ENCODE data around the gene CIB4.

The CIB4 gene

DNA sequence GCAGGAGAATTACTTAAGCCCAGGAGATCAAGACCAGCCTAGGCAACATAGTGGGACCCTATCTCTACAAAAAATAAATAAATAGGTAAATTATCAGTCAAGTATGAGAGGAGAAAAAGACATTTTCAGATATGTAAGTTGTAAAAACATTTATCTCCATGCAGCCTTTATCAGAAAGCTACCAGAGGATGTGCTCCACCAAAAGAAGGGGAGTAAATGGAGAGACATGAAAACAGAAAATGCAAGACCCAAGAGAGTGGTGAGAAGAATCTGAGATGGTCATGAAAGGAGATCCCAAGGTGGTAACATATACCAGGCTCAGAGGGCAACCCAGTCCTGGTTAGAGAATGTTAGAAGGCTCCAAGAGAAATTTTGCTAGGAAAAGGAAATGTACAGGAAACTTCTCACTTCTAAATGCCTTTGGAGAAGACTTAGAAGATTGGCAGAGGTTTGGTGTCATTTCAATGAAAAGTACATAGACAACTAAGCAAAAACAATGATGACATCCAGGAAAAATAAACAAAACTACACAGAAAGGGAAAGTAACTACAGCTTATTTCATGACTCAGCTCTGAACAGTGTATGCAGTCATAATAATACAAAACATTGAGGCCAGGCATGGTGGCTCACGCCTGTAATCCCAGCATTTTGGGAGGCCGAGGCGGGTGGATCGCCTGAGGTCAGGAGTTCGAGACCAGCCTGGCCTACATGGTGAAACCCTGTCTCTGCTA lies 19.5 kb downstream of the CIB4 start:
- no peak for DNase-seq (ENCODE audit: low spot score)

DNA sequence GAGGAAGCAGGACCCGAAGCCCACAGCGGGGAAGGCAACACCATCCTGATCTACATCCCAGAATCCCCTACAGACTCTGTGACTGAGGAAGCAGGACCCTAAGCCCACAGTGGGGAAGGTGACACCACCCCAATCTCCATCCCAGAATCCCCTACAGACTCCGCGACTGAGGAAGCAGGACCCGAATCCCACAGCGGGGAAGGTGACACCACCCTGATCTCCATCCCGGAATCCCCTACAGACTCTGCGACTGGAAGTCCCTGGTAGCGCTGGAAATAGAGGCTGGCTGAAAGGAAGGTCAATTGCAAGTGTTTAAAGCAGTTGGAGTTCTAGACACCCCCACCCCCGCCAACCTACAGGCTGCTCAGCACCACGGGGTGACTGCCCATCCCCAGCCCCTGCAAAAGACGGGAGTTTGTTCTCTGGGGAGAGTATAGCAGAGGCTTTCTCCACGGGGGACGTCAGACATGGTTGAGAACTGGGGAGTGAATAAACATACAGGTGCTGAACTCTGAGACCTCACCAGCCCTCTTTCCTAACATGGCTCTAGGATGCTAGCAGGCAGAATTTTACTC lies 21.0 kb downstream of the CIB4 start:
- no peak for DNase-seq (ENCODE audit: low spot score)

DNA sequence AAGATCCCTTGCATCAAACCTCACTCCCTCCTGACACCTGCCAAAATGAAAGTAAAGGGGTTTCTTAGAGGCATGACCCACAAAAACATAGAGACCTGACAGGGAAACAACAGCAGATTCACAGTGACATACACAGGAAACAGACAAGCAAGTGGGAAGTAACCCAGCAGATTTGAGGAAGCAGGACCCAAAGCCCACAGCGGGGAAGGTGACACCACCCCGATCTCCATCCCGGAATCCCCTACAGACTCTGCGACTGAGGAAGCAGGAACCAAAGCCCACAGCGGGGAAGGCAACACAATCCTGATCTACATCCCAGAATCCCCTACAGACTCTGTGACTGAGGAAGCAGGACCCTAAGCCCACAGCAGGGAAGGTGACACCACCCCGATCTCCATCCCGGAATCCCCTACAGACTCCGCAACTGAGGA lies 21.6 kb downstream of the CIB4 start:
- DNase-seq (ENCODE audit: low spot score), result no peak

DNA sequence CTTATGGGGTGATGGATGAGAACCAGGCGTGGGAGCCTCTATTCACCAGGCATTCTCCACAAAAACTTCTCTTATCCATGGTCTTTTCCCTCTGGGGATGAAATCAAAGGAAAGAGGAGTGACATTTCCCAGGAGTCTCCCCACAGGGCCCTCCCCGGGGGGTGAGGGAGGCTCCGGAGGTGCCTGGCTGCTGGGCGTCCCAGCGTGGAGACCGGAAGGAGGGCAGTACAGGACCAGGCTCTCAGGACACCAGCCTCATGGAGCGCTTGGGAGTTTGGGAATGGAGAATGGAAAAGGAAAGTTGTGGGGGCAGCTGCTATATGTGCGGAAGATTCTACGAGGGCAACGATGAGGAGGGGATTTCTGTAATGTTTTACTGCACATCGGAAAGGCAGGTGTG lies 22.1 kb downstream of the CIB4 start:
- DNase-seq (ENCODE audit: low spot score), result no peak

DNA sequence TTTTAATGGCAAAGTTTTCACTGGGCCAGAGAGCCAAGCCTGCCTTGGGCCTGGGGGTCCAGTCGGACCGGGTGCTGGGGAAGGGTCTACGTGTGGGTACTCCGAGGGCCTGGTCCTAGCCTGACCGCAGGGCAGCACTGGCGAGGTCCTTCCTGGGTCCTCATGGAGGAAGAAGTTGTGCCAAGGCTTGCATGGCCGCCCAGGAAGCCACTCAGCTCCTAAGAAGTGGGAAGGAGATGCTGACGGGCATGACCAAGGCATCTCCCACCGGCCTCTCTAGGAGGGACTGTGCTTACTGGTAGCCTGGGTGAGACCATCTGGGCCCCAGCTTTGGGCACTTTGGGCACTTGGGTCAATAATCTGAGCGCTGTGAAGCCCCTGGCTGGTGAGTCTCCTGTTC lies 22.6 kb downstream of the CIB4 start:
- no peak for DNase-seq (ENCODE audit: low spot score)

DNA sequence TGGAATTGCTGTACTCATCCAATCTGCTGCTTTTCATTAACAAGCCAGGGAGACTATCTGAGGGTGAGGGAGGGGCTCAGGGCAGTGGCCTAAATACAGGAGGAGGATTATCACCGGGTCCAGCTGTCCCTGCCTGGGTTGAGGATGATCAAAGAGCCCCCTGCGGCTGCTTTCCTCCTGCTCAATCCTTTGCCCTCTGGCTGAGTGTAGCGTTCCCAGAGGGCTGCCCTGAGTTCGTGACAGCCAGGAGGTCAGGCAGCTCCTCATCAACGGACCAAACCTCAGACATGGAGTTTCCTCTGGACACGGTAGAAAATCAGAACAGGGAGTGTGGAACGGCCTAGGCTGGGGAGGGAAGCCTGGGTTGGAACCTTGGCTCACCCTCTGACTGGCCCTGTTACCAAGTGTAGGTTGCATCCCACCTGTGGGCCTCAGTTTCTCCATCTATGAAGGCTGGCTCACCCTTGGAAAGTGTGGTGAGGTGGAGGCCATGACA lies 23.5 kb downstream of the CIB4 start:
- no peak for DNase-seq (ENCODE audit: low spot score)

DNA sequence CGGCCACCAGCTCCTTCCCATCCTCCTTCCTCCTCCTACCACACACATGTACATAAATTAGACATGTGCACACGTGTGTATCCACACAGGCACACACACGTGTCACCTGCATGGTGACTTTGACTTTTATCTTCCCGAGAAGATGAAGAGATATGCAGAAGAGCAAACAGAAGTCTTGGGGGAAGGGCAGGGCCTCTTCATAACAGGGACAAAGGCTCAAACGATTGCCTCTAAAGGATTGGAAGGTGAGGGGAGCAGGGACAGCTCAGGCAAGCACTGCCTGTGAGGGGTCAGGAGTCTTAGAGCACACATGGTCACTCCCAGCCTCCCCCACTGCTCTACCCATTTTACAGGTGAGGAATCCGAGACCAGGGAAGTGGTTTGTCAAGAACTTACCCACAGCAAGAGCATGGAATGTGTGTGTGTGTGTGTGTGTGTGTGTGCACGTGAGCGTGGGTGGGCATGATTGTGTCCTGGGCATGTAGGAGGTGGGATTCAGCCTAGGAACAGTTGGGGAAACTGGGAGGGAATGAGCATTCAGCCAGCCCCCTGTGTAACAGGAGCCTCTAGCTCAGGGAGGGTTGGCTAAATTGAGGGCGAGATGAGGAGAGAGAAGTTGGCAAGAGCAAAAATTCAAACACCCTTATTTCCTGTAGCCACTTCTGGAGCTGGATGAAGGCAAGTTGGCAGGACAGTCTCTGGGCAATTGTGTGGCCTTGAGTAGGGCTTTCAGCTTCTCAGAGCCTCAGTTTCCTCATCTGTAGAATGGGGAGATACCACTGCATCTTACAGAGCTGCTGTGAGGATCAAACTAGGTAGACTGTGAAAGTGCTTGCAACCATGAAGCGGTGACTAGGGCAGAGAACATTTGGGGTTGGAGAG lies 24.2 kb downstream of the CIB4 start:
- DNase-seq (ENCODE audit: low spot score), result no peak

DNA sequence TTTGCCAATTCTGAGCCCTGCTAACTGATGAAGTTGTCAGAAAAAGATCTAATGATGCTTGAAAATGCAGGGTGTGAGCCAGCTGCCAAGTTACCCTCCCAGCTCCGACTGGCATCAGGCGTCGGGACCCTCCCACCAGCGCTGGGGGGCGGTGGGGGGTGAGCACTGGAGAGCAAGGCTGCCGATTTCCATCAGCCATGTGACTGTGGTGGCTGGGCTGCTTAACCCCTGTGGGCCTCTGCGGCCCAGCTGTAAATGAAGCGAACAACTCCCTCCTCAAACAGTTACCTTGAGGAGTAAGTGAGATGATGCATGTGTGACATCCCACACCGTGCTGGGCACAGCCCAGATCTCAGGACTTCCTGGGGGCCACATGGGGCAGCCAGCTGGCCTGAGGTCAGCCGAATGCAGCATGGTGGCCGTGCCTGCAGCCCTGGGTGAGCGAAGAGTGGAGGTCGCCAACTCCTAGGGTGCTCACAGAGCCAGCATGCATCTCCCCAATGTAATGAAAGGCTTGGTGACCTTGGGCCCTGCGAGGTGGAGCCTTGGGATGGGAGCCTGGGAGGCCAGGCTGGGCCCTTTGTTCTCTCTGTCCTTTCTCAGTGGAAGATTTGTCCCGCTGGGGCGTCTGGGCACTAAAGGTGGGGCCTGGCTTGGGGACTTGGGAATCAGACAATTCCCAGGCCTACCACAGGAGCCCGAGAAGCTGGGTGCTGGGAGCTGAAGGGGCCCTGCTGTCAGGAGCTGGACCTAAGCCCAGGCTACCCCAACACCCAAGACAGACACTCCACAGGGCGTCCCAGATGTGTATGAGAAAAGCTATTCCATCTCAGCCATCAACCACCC lies 25.1 kb downstream of the CIB4 start:
- peak; percentile 13 for DNase-seq (ENCODE audit: low spot score)

DNA sequence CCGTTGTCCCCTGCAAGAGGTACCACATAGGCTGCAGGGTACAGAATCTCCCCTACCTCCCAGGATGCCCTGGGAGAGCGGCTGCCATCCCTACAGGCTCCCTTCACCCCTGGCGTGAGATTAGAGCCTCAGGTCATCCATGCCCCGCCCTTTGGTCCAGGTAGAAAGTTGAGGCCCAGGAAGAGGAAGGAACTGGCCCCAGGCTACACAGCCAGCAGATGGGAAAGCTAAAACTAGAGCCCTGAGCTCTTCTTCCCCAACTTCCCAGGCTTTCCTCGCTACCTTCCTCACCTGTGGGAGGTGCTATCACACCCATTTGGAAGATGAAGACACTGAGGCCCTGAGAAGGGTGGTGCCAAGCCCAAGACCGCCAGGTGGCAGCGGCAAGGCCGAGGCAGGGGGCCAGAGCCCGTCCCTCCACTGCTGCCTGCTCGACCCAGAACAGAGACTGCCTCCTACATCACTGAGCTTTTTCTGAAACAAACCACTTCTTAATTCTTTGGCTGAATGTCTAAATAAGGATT lies 25.8 kb downstream of the CIB4 start:
- DNase-seq (ENCODE audit: low spot score), result no peak

DNA sequence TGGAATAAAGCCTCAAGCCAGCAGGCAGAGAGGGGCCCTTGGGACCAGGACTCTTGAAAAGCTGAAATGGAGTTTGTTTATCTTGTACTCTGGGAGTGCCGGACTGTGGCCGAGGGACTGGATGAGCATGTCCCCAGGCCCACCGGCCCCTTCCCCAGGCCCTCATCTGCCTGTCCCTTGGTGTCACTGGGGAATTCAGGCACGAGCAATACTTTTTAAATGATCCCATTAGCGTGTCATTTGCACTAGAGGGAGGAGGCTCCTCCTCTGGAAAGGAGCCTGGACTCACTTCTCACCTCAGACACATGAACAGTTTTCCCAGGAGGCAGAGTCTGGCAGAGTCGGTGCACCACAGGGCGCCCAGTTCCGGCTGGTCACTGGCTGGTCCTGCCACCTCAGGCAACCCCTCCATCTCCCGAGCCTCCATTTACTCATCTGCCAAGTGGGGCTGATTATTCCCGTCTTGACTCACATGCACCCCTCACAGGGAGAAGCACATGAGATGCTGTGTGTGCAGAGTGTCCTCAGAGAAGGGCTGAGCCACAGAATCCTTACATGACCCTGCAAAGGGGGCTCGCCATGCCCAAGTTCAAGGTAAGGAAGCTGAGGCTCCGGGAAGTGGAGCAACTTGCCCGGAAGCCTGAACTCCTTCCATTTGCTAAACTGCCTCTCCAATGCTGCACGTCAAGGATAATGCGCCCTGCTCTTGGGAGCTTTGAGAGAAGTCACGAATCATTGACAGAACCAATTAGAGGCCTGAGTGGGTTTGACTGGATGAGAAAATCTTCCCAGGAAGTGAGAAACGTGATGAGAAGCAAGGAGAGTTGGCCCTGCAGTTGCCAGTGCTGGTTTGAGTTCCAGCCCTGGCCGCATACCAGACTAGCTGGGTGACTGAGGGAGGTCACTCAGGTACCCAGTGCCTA lies 26.7 kb downstream of the CIB4 start:
- no peak for DNase-seq (ENCODE audit: low spot score)

DNA sequence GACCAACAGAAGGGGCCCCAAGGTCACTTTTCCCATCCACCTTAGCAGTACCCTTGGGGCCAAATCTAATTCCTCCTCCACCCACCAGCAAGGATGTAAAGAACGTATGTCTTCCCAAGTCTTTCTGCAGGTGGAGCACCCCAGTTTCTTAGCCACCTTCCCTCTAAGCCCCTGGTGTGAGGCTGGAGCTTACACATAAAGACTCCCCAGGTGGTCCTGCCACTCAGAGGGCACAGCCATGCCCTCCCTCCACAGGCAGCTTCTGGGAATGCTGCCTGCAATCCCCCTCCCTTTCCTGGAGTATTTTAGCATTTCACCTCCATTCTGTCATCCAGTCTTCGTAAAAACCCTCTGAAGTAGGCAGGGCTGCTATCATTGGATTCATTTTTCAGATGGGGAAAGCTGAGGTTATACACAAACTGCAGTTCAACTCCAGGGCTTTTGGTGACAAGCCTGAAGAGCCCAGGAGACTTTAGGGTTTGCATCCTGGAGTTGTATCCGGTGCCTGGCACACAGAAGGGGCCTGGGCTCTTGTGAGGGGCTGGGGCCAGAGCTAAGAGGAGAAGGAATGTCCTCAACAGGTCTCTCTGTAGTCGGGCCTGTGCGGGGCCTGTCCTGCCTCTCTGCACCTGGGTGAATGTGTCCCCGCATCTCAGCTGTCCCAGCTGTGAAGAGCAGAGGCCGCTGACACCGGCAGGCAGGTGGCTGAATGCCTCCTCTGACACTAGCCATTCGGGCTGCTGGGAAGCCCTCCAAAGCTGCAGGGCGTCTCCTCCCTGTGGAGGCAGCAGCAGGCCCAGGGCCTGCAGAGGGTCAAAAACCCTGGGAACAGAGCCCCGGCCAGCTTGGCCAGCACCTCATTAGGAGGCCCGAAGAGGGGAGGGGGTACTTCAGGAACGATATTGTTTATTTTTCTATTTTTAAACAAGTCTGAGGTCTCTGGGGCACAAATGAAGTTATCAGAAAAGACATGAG lies 27.6 kb downstream of the CIB4 start:
- DNase-seq (ENCODE audit: low spot score), result no peak

DNA sequence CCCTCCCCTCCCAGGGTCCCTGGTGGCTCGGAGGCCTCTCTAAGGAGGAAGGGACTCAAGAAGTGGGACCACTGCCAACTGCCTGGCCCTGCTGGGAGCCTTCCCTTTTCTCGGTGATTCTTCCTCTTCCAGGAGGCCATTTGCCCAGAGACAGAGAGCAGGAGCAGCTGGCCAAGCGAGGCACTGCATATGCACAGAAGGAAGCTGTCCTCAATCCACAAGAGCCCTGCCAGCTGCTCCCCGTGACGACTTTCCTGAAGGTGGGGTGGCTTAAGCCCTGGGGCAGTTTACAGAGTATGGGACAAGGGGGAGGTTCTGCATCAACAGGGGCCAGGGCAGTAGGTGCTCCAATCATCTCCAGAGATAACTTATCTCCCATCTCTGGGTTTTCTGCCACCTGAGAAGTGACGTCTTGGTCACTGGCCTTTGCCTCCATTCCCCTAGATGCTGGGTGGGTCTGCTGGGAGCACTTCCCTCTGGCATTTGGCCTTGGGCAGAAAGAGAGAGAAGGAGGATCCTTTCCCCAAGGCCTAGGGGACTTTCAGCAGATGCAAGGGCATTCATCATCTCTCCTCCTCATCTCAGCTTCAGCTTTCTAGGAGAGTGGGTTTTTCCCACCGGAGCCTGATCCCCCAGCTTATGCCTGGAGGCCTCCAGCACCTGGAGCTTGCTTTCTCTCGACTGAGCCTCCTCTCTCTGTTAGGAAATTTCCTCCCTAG lies 28.5 kb downstream of the CIB4 start:
- DNase-seq (ENCODE audit: low spot score), result peak; percentile 28

DNA sequence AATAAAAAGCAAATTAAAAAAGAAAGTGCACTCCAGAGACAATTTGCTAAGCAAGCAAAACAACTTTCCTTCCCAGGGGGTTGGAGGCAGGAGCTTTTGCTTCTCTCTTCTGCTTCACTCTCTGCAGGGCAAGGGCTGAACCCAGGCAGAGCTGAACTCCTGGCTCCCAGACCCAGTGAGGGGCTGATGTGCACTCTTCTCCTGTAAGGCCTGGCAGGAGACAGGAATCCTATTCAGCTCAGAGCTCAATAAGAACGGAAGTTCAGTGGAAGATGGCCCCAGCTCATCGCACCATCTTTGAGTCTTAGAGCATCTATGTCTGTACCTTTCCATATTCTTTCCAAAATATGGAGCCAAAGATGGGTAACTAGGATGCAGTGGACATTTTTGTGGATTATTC lies 29.1 kb downstream of the CIB4 start:
- no peak for DNase-seq (ENCODE audit: low spot score)

DNA sequence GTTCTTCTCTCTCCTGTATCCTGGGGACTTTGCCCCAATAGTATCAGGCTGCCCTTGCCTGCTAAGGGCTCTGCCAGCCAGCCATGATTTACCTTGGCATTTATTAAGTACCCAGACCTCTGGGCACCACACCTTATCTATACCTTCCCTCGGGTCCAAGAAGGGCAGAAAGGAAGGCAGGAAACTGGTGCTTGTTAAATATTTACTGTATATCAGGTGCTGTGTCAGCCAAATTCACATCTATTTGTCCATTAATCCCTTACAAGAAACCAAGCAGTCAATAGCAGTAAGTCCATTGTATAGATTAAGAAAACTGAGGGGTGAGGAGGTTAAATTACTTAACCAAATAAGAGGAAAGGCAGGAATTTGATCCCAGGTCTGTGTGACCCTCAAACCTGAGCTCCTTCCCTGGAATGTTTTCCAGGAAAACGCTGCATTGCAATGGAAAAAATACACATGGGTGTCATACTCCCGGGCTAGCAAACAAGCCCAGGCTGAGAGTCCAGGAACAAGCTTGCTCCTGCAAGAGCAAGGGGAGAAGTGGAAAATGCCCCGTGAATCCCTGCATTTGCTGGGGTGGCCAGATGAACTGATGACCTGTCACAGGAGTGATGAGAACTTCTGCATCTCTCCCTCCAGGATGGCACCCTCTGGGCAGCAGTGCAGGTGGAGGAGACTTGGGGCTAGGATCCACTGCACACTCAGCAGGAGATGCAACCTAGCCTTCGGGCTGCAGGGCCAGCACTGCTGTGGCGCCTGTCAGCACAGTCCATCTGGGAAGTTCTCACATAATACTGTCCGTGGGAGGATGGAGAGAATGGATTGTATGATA lies 30.4 kb downstream of the CIB4 start:
- DNase-seq (ENCODE audit: low spot score), result no peak

DNA sequence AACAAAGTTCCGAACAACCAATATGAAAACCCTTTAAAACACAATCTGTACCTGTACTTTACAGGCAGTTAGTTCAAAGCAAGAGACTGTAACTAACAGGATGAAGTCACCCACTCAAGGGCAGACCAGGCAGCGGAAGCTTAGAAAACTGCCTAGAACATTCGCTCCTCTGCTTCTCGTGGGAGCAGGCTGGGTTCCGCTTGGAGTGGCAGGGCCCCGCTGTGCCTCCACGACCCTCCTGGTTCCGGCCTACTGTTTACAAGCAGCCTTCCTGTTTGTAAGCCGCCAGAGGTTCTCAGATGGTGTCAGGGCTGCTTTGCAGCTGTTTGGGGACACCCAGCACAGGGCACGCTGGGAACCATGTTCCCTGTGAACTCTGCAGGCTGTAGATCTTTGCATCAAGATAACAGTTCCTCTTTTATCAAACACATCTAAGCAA lies 31.3 kb downstream of the CIB4 start:
- DNase-seq (ENCODE audit: low spot score), result no peak

DNA sequence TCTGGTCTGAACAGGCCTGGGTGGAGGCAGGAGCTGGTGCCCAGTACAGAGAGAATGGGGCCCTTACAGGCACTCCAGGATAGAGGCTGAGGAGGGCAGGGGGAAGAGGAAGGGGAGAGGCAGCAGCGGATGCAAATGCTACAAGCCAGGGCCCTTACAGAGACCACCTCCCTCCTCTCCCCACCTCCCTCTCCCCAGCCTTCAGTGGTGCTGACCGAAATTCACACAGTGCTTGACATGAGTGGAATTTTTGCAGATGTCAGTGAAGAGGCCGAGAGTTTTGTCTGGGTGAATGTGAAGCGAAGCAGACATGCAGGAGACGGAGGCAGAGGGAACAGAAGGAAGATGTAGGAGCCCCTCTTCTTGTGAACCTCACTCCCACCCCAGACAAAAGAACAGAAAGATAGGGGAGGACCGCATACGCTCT lies 31.9 kb downstream of the CIB4 start:
- no peak for DNase-seq (ENCODE audit: low spot score)

DNA sequence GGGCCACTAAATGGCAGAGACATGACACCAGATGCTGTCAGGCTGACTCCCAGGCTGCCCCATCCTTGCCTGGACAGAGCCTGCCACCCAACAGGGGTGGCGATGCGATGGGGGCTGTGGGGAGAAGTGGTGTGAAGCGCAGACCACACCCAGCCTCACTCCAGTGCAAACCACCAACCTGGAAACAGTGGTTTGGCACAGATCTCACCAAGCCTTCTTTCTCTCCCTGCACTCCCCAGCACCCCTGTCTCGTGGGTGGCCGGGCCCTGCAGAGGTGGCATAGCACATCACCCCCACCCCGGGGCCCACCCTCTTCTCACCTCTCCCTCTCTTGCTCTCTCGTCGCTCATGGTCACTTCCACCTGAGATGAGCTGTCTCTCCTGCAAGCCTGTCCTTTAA lies 32.6 kb downstream of the CIB4 start:
- no peak for DNase-seq (ENCODE audit: low spot score)

DNA sequence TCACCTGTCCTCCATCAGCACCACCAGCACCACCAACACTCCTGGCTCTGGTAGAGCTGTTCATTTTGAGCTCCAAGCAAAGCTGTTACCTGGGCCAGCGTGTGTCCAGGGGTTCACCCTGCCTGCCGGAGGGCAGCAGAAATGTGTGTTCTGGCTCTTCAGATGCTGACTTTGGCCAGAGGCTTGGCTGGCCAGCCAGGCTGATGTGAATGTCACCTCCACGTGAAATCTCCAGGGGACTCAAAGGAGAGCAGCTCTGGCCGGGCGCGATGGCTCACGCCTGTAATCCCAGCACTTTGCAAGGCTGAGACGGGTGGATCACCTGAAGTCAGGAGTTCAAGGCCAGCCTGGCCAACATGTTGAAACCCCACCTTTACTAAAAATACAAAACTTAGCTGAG lies 33.5 kb downstream of the CIB4 start:
- DNase-seq (ENCODE audit: low spot score), result no peak

Data from putamen (tissue), 1 donor.